ENCODE data around the gene CILP. TPM values are rescaled to one million over a fixed set of nuclear protein-coding genes. Genes with fewer than 3 reads are reported as not detected.

The CILP gene
- total and polyA plus RNA-seq, 2 of the 13 experiments (the other 11 are each of a cell fraction or from before 2014, with no cell fraction given) = 0.03 TPM; not detected in 1

DNA sequence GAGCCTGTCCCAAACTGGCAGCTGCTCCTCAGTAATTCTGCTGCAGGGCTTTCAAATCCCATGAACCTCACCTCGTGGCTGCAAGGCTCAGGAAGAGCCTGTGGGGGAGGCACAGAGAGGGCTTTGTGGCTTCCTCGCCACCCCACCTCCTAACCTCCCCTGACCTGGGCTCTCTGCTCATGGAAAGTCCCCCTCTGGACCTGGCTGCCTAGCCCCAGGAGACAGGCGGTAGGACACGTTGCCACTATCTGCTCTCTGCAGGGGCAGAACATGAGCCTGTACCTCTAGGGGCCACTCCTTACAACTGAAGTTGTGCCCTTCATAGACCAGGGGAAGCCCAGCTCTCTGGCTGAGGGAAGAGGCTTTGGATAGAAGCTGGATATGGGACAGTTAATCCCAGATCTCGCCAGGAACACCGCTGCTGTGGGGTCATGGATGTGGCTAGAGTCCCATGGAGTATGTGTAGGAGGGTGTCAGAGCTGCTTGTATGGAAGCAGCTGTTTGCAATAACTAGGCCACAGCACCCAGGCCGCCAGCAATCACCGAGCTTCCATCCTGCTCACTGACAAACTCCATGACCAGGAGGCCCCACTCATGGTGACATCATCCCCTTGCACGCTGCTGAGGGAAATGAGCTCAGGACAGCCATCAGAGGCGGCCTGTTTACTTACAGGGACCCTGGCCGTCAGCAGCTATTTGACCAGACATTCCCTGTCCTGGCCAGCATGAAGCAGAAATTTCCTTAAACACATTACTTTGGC is 34.0 kb upstream of the CILP start (continued):
- TF ChIP-seq USF2 (IDR thresholded peaks at IDR 0.05; ENCODE audit: low read depth, low read length) (no peak), USF2 (CRISPR knock-in tag; IDR thresholded peaks at IDR 0.05; ENCODE audit: borderline replicate concordance) (no peak), FOXC1 (CRISPR knock-in tag; IDR thresholded peaks at IDR 0.05; ENCODE audit: borderline replicate concordance) (0 out of 2 replicates have a peak, but pooled peaks have one; percentile 33), JUND (CRISPR knock-in tag; IDR thresholded peaks at IDR 0.05) (0 out of 2 replicates have a peak, but pooled peaks have one; percentile 16), SP1 (IDR thresholded peaks at IDR 0.05) (no peak), SP1 (CRISPR knock-in tag; IDR thresholded peaks at IDR 0.05) (no peak), FOXK2 (IDR thresholded peaks at IDR 0.05) (no peak), ZNF737 (CRISPR knock-in tag; IDR thresholded peaks at IDR 0.05; ENCODE audit: borderline replicate concordance) (no peak), REPIN1 (CRISPR knock-in tag; IDR thresholded peaks at IDR 0.05; ENCODE audit: borderline replicate concordance, low read depth) (no peak), SALL1 (CRISPR knock-in tag; IDR thresholded peaks at IDR 0.05) (peak; percentile 47), ZNF687 (CRISPR knock-in tag; IDR thresholded peaks at IDR 0.05) (peak; percentile 75), HNF1B (CRISPR knock-in tag; IDR thresholded peaks at IDR 0.05) (0 out of 2 replicates have a peak, but pooled peaks have one; percentile 32), NRL (CRISPR knock-in tag; IDR thresholded peaks at IDR 0.05; ENCODE audit: borderline replicate concordance) (0 out of 2 replicates have a peak, but pooled peaks have one; percentile 44), MYC (CRISPR knock-in tag; IDR thresholded peaks at IDR 0.05; ENCODE audit: borderline replicate concordance) (peak; percentile 9; the same call in 1 of the 2 replicates), MAFF (IDR thresholded peaks at IDR 0.05; ENCODE audit: low read depth, low read length) (no peak), ZMAT3 (CRISPR knock-in tag; conservative IDR thresholded peaks at IDR 0.05) (0 out of 2 replicates have a peak, but pooled peaks have one; percentile 37), POLR2A (IDR thresholded peaks at IDR 0.05; ENCODE audit: insufficient read depth in 1 of 2, low read depth in 2 of 2, low read length in 2 of 2) (peak in 1 of 2 experiments; percentile 36; a peak in 1 of 4 replicates), CBX5 (CRISPR knock-in tag; IDR thresholded peaks at IDR 0.05; ENCODE audit: borderline replicate concordance) (0 out of 2 replicates have a peak, but pooled peaks have one; percentile 13)
- TF ChIP-seq, protein P1, sequence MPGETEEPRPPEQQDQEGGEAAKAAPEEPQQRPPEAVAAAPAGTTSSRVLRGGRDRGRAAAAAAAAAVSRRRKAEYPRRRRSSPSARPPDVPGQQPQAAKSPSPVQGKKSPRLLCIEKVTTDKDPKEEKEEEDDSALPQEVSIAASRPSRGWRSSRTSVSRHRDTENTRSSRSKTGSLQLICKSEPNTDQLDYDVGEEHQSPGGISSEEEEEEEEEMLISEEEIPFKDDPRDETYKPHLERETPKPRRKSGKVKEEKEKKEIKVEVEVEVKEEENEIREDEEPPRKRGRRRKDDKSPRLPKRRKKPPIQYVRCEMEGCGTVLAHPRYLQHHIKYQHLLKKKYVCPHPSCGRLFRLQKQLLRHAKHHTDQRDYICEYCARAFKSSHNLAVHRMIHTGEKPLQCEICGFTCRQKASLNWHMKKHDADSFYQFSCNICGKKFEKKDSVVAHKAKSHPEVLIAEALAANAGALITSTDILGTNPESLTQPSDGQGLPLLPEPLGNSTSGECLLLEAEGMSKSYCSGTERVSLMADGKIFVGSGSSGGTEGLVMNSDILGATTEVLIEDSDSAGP (CRISPR knock-in tag; IDR thresholded peaks at IDR 0.05; ENCODE audit: borderline replicate concordance) = peak; percentile 19; the same call in 1 of the 2 replicates
